Fibroblast of lung (primary cell): ENCODE results near the gene PYGO2.

Experiments used
- EZH2 ChIP-seq: IDR thresholded peaks from 2 replicates; pipeline ENCODE4 v1.5.1; 2012; ENCODE audit warnings: low read length, control low read depth, mild to moderate bottlenecking; ENCODE audit errors: missing control alignments
- TF ChIP-seq, protein P1 (sequence below), 2 donors: IDR thresholded peaks in 1 of 2; conservative IDR thresholded peaks in 1 of 2; 1 replicate in 1 of 2; 2 replicates in 1 of 2; pipeline ENCODE4 v1.5.1; 2011 to 2012; ENCODE audit warnings: low read length in 2 of 2, control low read depth in 1 of 2, inconsistent platforms in 1 of 2, low read depth in 1 of 2, mild to moderate bottlenecking in 1 of 2

DNA sequence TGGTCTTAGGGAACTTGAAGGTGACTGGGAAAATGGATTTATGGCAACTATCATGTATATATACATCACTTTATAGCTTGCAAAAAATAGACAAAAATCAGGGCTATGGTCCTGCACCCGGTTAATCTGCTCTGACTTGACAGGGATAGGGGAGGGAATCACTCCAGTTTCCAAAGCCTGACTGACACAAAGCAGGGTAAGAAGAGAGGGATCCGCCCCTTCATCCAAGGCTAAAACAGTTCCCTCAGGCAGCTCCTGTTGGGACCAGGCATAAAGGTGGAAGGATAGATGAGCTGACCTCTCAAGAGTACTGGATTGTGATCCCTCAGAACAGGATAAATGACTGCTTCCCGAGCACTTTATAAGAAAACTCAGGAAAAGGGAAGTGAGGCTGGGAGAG lies 7.0 kb downstream of the PYGO2 start:
- TF ChIP-seq, protein P1, sequence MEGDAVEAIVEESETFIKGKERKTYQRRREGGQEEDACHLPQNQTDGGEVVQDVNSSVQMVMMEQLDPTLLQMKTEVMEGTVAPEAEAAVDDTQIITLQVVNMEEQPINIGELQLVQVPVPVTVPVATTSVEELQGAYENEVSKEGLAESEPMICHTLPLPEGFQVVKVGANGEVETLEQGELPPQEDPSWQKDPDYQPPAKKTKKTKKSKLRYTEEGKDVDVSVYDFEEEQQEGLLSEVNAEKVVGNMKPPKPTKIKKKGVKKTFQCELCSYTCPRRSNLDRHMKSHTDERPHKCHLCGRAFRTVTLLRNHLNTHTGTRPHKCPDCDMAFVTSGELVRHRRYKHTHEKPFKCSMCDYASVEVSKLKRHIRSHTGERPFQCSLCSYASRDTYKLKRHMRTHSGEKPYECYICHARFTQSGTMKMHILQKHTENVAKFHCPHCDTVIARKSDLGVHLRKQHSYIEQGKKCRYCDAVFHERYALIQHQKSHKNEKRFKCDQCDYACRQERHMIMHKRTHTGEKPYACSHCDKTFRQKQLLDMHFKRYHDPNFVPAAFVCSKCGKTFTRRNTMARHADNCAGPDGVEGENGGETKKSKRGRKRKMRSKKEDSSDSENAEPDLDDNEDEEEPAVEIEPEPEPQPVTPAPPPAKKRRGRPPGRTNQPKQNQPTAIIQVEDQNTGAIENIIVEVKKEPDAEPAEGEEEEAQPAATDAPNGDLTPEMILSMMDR (conservative IDR thresholded peaks at IDR 0.05 in 1 of 2, IDR thresholded peaks at IDR 0.05 in 1 of 2; ENCODE audit: low read depth in 1 of 2, low read length in 2 of 2) = no peak
- no peak for TF ChIP-seq EZH2
